Neural cell (in vitro differentiated cells): ENCODE measurements around the gene TTC39B. TPM values are rescaled to one million over a fixed set of nuclear protein-coding genes. Genes with fewer than 3 reads are reported as not detected.
"Not testable (repeated sequence)": the region's sequence is repeated elsewhere in the genome, so short reads cannot be mapped to it uniquely, and the experiment has no call there.

Experiments
- H2AFZ ChIP-seq: fragments of 200-600, 300-800 bp; sonication (generic), shearing (Covaris generic); 2 replicates; pipeline ENCODE4 v1.6.0; 2014; ENCODE audit warnings: low read depth, mild to moderate bottlenecking, antibody characterized with exemption, low read length, moderate library complexity
- H3F3A ChIP-seq: fragments of 200-600 bp; shearing (Covaris generic); 2 replicates; pipeline ENCODE4 v1.6.1; 2016; ENCODE audit warnings: mild to moderate bottlenecking, moderate library complexity, mixed read lengths, antibody characterized with exemption, low read length; ENCODE audit not compliant: insufficient read depth, poor library complexity, severe bottlenecking
- H3K27ac ChIP-seq: fragments of 200-600, 300-800 bp; sonication (generic), shearing (Covaris generic); 2 replicates; pipeline ENCODE4 v1.5.1; 2014; ENCODE audit warnings: mild to moderate bottlenecking, low read length, moderate library complexity
- H3K27me3 ChIP-seq: fragments of 300-800, 200-600 bp; sonication (generic), shearing (Covaris generic); 2 replicates; pipeline ENCODE4 v1.6.0; 2014; ENCODE audit warnings: mild to moderate bottlenecking, low read depth, low read length, moderate library complexity; ENCODE audit not compliant: insufficient read depth
- H3K36me3 ChIP-seq: fragments of 300-800, 200-600 bp; sonication (generic), shearing (Covaris generic); 2 replicates; pipeline ENCODE4 v1.5.1; 2014; ENCODE audit warnings: mild to moderate bottlenecking, antibody characterized with exemption, low read length, moderate library complexity; ENCODE audit not compliant: insufficient read depth
- H3K4me2 ChIP-seq: fragments of 300-800, 200-600 bp; sonication (generic), shearing (Covaris generic); 2 replicates; pipeline ENCODE4 v1.6.0; 2014; ENCODE audit warnings: mild to moderate bottlenecking, low read length
- H3K4me3 ChIP-seq: fragments of 300-800, 200-600 bp; sonication (generic), shearing (Covaris generic); 2 replicates; pipeline ENCODE4 v1.5.1; 2014; ENCODE audit warnings: mild to moderate bottlenecking, low read length, moderate library complexity
- H3K79me2 ChIP-seq: fragments of 200-600 bp; shearing (Covaris generic); replicated peaks from 2 replicates; pipeline ENCODE4 v1.6.0; 2014; ENCODE audit warnings: mild to moderate bottlenecking, low read length, moderate library complexity; ENCODE audit not compliant: insufficient read depth
- H3K9ac ChIP-seq: fragments of 300-800, 200-600 bp; sonication (generic), shearing (Covaris generic); 2 replicates; pipeline ENCODE4 v1.6.1; 2016; ENCODE audit warnings: mild to moderate bottlenecking, low read length, mixed read lengths
- H3K9me2 ChIP-seq: fragments of 200-600 bp; shearing (Covaris generic); 2 replicates; pipeline ENCODE4 v1.6.1; 2016; ENCODE audit warnings: mild to moderate bottlenecking, low read length, mixed read lengths; ENCODE audit not compliant: insufficient read depth
- H3K9me3 ChIP-seq: fragments of 200-600, 300-800 bp; sonication (generic), shearing (Covaris generic); 2 replicates; pipeline ENCODE4 v1.6.1; 2016; ENCODE audit warnings: mild to moderate bottlenecking, mixed run types, low read length, moderate library complexity, mixed read lengths
- H4K20me1 ChIP-seq: fragments of 200-600 bp; shearing (Covaris generic); 2 replicates; pipeline ENCODE4 v1.6.1; 2016; ENCODE audit warnings: mild to moderate bottlenecking, mixed run types; ENCODE audit not compliant: insufficient read depth
- CTCF ChIP-seq: fragments of 450-650 bp; IDR thresholded peaks from 2 replicates; pipeline ENCODE4 v1.5.1; 2014; ENCODE audit warnings: antibody characterized with exemption, mild to moderate bottlenecking, moderate library complexity; ENCODE audit not compliant: poor library complexity, severe bottlenecking
- EP300 ChIP-seq: fragments of 450-650 bp; conservative IDR thresholded peaks from 2 replicates; pipeline ENCODE4 v1.6.1; 2014; ENCODE audit warnings: antibody characterized with exemption, mild to moderate bottlenecking, moderate library complexity; ENCODE audit not compliant: poor library complexity, severe bottlenecking
- EZH2 ChIP-seq: fragments of 200-600, 300-800 bp; shearing (Covaris generic), sonication (generic); IDR thresholded peaks from 2 replicates; pipeline ENCODE4 v1.6.1; 2014; ENCODE audit warnings: antibody characterized with exemption, low read length, borderline replicate concordance, mild to moderate bottlenecking; ENCODE audit not compliant: insufficient read depth, poor library complexity, severe bottlenecking
- MXI1 ChIP-seq: fragments of 450-650 bp; conservative IDR thresholded peaks from 2 replicates; pipeline ENCODE4 v1.6.1; 2014; ENCODE audit warnings: antibody characterized with exemption, mild to moderate bottlenecking; ENCODE audit not compliant: poor library complexity, severe bottlenecking
- POLR2AphosphoS5 ChIP-seq: IDR thresholded peaks from 2 replicates; pipeline ENCODE4 v1.6.1; 2012
- RAD21 ChIP-seq: fragments of 450-650 bp; conservative IDR thresholded peaks from 2 replicates; pipeline ENCODE4 v1.6.1; 2014; ENCODE audit warnings: antibody characterized with exemption, mild to moderate bottlenecking, moderate library complexity
- REST ChIP-seq: IDR thresholded peaks from 2 replicates; pipeline ENCODE4 v1.6.1; 2012; ENCODE audit warnings: borderline replicate concordance
- SMC3 ChIP-seq: fragments of 450-650 bp; conservative IDR thresholded peaks from 2 replicates; pipeline ENCODE4 v1.6.1; 2014; ENCODE audit warnings: antibody characterized with exemption, mild to moderate bottlenecking, moderate library complexity; ENCODE audit not compliant: poor library complexity
- polyA plus RNA-seq: library from polyadenylated mRNA; depleted of rRNA; stranded (reverse); fragments of >200 nt; gene quantifications from 2 replicates; pipeline ENCODE4 v1.2.3, GENCODE V29; 2014

TTC39B gene
- polyA plus RNA-seq, 1 donor from 2014 or later = 2.8 TPM

- Histone ChIP-seq H3F3A (no peaks in the 10 kb centered on the region), H3K9ac (no peak overlapping the region), H3K36me3 (no peaks in the 10 kb centered on the region), H4K20me1 (no peaks in the 10 kb centered on the region), H3K4me3 (no peak overlapping the region), H3K9me3 (no peaks in the 10 kb centered on the region), H2AFZ (no peak overlapping the region), H3K4me2 (no peak overlapping the region), H3K79me2 (no peaks in the 10 kb centered on the region), H3K27ac (no peak overlapping the region), H3K27me3 (no peaks in the 10 kb centered on the region), H3K9me2 (no peaks in the 10 kb centered on the region)
- TF ChIP-seq EP300 (no peak), CTCF (no peak), POLR2AphosphoS5 (no peak), SMC3 (no peak), RAD21 (no peak), EZH2 (no peak)
These were observed 25.9 kb upstream of the TTC39B start for GRCh38 chr9:15332939-15333338.

- Histone ChIP-seq H3K4me3 (no peak overlapping the region), H3F3A (no peaks in the 10 kb centered on the region), H3K9me2 (no peaks in the 10 kb centered on the region), H3K4me2 (no peak overlapping the region), H3K9me3 (no peaks in the 10 kb centered on the region), H3K27ac (no peak overlapping the region), H2AFZ (no peak overlapping the region), H3K36me3 (no peaks in the 10 kb centered on the region), H4K20me1 (no peaks in the 10 kb centered on the region), H3K27me3 (no peaks in the 10 kb centered on the region), H3K9ac (no peak overlapping the region), H3K79me2 (no peaks in the 10 kb centered on the region)
- no peak for TF ChIP-seq RAD21
- no peak for TF ChIP-seq EZH2
- no peak for TF ChIP-seq EP300
These were observed 22.6 kb upstream of the TTC39B start for GRCh38 chr9:15329539-15330109.

GRCh38 chr9:15328946-15329345 lies 21.9 kb upstream of the TTC39B start:
- no peak overlapping the region for H2AFZ ChIP-seq

GRCh38 chr9:15322695-15323094 lies 15.7 kb upstream of the TTC39B start:
- not testable (repeated sequence) for H3K9ac ChIP-seq, H2AFZ ChIP-seq, H3K4me3 ChIP-seq, H3K27ac ChIP-seq, H3K27me3 ChIP-seq, H3K9me2 ChIP-seq, H3F3A ChIP-seq, H3K36me3 ChIP-seq, H4K20me1 ChIP-seq, H3K79me2 ChIP-seq, H3K4me2 ChIP-seq, H3K9me3 ChIP-seq

More at GRCh38 chr9:15328946-15329345, 21.9 kb upstream of the TTC39B start:
- TF ChIP-seq EP300 (no peak), MXI1 (no peak), SMC3 (no peak), REST (no peak), EZH2 (no peak)
- no peak overlapping the region for H3K4me3 ChIP-seq
- H3K36me3 ChIP-seq = no peaks in the 10 kb centered on the region
- H3K27ac ChIP-seq = no peak overlapping the region
- no peaks in the 10 kb centered on the region for H3F3A ChIP-seq
- no peaks in the 10 kb centered on the region for H3K9me2 ChIP-seq
- no peaks in the 10 kb centered on the region for H3K27me3 ChIP-seq
- H3K9ac ChIP-seq = no peak overlapping the region
- no peaks in the 10 kb centered on the region for H3K79me2 ChIP-seq
- H3K4me2 ChIP-seq = no peak overlapping the region
- no peaks in the 10 kb centered on the region for H3K9me3 ChIP-seq
- no peaks in the 10 kb centered on the region for H4K20me1 ChIP-seq

GRCh38 chr9:15319661-15320060 lies 12.6 kb upstream of the TTC39B start:
- not testable (repeated sequence) for H3K79me2 ChIP-seq, H3K27ac ChIP-seq, H3K9me3 ChIP-seq, H3K9me2 ChIP-seq, H3K4me2 ChIP-seq, H3K9ac ChIP-seq, H4K20me1 ChIP-seq, H2AFZ ChIP-seq, H3F3A ChIP-seq, H3K4me3 ChIP-seq, H3K36me3 ChIP-seq, H3K27me3 ChIP-seq
